GM18502 (cell line): ENCODE data around the gene AGAP2.

Experiments used
- ATAC-seq: cut with Tn5 transposase; IDR thresholded peaks from one replicate; pipeline ENCODE4 v1.9.1; 2021; ENCODE audit warnings: mild to moderate bottlenecking; ENCODE audit not compliant: unreplicated experiment, poor library complexity

Gene AGAP2

GRCh38 chr12:57769594-57769993 is 31.1 kb upstream of the AGAP2 start:
- no peak for ATAC-seq

- no peak for ATAC-seq
Measured at GRCh38 chr12:57767876-57768275, 29.3 kb upstream of the AGAP2 start.

- no peak for ATAC-seq
Measured at GRCh38 chr12:57767305-57767698, 28.8 kb upstream of the AGAP2 start.

GRCh38 chr12:57766464-57767304 is 28.1 kb upstream of the AGAP2 start, which contains the start of gene CYP27B1:
Gene CYP27B1, minus strand, starts transcription at chr12:57767078. Its CDS starts 37 bp downstream, at chr12:57767041.
- ATAC-seq, result no peak

GRCh38 chr12:57765698-57766463 is 27.3 kb upstream of the AGAP2 start:
- ATAC-seq, result no peak

- peak; percentile 76 for ATAC-seq
Measured at GRCh38 chr12:57765003-57765697, 26.6 kb upstream of the AGAP2 start.

- ATAC-seq, result peak; percentile 5
Measured at GRCh38 chr12:57764662-57765002, 26.1 kb upstream of the AGAP2 start.

GRCh38 chr12:57763881-57764661 is 25.5 kb upstream of the AGAP2 start:
- no peak for ATAC-seq

- no peak for ATAC-seq
Measured at GRCh38 chr12:57762463-57762862, 23.9 kb upstream of the AGAP2 start.

GRCh38 chr12:57761391-57761998 is 23.0 kb upstream of the AGAP2 start:
- no peak for ATAC-seq

- no peak for ATAC-seq
Measured at GRCh38 chr12:57760347-57760982, 21.9 kb upstream of the AGAP2 start.

GRCh38 chr12:57759360-57759980 is 20.9 kb upstream of the AGAP2 start:
- ATAC-seq, result no peak

- ATAC-seq, result no peak
Measured at GRCh38 chr12:57758552-57759359, 20.2 kb upstream of the AGAP2 start.

- no peak for ATAC-seq
Measured at GRCh38 chr12:57757771-57758170, 19.2 kb upstream of the AGAP2 start.

- ATAC-seq, result peak; percentile 27
Measured at GRCh38 chr12:57756406-57757341, 18.1 kb upstream of the AGAP2 start.

GRCh38 chr12:57755454-57756372 is 17.2 kb upstream of the AGAP2 start:
- ATAC-seq, result no peak
